ENCODE results near the gene PRPF6.

Gene PRPF6

DNA sequence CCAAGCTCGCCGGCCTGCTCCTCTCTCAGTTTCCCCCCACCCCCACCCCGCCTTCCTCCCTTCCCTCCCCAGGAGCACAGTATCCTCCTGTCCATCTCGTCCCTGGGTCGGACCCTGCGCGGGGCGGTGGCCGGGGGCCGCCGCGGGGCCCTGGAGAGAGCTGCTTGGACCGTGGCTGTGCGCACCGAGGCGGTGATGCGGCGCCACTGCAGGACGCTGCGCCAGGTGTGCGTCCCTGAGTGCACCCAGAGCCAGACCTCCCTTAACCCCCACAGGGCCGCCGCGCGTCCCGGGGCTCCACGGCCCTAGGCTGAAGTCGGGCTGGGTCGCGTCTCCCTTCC, 57.3 kb downstream of the PRPF6 start:
- Mint-ChIP-seq H3K27me3 (peaks cover 8% of the 10 kb centered on the region), H3K9me3 (no peaks in the 10 kb centered on the region), H3K27ac (peak overlapping the region in 1 of 2 donors; percentile 71), H3K4me1 (peaks cover 84% of the 10 kb centered on the region), H3K4me3 (peak overlapping the region; percentile 85 to 86)
- ATAC-seq = peak; percentile 50
- DNase-seq = peak in 1 of 2 donors; percentile 69

DNA sequence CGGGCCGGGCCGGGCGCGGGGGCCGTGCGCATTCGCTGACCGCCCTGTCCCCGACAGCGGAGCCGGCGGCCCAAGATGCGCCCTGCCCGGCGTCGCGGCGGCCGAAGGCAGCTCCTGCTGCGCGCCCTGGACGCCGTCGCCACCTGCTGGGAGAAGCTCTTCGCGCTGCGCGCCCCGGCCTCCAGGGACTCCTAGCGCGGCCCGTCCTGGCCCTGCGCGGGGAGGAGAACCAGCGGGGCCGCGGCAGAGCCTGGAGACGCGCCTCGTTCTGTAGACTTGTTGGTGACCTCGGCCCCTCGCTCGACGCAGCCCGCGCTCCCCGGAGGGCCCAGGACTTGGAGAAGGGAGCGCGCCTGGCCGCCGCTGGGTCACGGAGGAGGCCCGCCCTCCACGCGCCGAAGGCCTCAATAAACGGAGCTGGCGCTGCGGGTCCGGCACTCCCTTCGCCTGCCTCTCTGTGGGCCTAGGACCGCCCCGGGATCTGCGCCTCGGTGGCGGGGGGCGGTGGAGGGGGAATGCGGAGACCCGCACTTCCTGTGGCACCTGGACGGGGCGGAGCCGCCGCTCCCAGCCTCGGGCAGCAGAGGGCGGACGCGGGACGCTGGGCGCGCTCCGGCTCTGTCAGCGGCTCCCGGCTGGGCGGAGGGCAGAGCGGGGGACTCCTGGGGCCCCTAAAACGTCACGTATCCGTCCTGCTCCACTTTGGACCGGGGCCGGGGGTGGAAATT, 57.8 kb downstream of the PRPF6 start:
- H3K27me3 Mint-ChIP-seq = peaks cover 8% of the 10 kb centered on the region
- H3K4me1 Mint-ChIP-seq = peaks cover 79% of the 10 kb centered on the region
- H3K27ac Mint-ChIP-seq = peak overlapping the region in 1 of 2 donors; percentile 94

DNA sequence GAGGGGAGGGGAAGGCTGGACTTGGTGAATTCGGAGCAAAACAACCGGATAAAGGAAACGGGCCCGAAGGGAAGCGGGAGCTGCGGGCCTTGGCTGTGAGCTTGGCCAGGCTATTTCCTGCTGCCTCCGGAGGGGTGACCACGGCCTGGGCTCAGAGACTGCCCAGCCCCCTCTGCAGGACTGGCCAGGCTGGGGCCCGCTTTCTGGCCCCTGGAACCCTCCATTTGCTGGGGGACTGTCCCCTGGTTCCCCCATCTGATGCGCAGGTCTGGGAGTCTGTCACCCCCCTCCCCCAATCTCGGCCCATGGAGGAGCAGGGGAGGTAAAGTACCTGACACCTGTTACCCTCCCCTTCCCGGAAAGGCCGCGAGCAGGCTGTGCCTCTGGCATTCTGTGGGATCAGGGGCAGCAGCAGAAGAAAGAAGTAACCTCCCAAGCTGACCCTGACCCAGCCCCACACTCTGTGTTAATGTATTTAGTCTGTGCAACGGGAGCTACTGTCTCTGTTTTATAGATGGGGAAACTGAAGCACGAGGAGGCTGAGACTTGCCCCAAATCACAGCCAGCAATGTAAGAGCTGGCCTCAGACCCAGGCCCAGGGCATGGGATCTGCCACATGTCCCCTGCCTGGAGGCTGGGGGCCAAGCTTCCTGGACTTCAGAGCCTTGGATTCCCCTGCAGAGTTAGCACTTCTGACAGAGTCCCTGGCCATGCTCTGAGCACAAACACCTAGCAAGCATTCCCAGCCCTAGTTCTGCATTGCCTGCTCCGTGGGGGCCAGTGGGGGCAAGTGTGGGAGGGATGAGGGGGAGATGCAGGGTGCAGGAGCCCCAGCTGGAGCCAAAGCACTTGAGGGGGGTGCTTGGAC, 58.6 kb downstream of the PRPF6 start:
- Mint-ChIP-seq H3K27ac (peak overlapping the region; percentile 89 to 94), H3K27me3 (peaks cover 8% of the 10 kb centered on the region), H3K9me3 (no peaks in the 10 kb centered on the region), H3K4me1 (peaks cover 71% of the 10 kb centered on the region), H3K4me3 (peak overlapping the region; percentile 85 to 86)
- ATAC-seq (no peak), DNase-seq (no peak)

More for the DNA sequence above, 57.8 kb downstream of the PRPF6 start:
- H3K9me3 Mint-ChIP-seq = no peaks in the 10 kb centered on the region
- DNase-seq (peak; percentile 86), ATAC-seq (peak; percentile 52)
- H3K4me3 Mint-ChIP-seq = peak overlapping the region; percentile 85 to 86

DNA sequence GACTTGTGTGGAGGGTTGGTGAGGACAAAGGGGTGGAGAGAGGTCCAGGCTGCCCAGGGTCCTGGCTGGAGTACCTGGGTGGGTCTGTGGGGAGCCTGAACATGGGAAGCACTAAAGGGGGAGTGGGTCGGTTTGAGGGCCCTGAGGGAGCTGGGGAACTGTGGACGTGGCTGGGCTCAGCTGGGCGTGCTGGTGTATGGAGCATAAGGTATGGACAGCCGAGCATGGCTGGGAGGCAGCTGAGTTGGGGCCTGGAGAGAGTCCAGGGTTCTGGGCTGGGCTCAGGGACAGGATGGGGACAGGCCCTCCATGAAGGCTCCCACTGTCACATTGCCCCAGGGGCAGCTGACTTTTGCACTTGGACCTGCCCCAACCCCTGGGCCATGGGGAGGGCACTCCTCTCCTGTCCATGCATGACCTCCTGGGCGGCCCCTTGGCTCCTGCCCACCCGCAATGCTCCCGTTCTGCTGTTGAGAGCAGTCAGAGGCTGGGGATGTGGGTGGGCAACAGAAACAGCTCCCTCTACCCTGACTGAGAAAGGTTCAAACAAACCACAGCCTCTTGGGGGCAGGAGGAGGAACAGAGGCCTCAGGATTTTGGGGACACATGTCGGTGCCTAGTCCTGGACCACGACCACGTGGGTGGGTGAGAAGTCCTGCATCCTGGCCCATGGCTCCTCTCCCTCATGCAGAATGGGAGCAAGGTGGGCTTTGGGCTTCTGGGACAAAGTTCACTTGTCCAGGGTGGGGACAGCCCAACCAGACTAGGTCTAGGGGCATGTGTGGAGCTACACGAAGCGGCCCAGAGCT, 59.5 kb downstream of the PRPF6 start:
- no peaks in the 10 kb centered on the region for H3K9me3 Mint-ChIP-seq
- peaks cover 67% of the 10 kb centered on the region for H3K4me1 Mint-ChIP-seq
- ATAC-seq = no peak
- peak overlapping the region in 1 of 2 donors; percentile 27 for H3K27ac Mint-ChIP-seq
- no peak for DNase-seq
- H3K4me3 Mint-ChIP-seq = peak overlapping the region; percentile 16 to 85
- H3K27me3 Mint-ChIP-seq = peaks cover 8% of the 10 kb centered on the region

DNA sequence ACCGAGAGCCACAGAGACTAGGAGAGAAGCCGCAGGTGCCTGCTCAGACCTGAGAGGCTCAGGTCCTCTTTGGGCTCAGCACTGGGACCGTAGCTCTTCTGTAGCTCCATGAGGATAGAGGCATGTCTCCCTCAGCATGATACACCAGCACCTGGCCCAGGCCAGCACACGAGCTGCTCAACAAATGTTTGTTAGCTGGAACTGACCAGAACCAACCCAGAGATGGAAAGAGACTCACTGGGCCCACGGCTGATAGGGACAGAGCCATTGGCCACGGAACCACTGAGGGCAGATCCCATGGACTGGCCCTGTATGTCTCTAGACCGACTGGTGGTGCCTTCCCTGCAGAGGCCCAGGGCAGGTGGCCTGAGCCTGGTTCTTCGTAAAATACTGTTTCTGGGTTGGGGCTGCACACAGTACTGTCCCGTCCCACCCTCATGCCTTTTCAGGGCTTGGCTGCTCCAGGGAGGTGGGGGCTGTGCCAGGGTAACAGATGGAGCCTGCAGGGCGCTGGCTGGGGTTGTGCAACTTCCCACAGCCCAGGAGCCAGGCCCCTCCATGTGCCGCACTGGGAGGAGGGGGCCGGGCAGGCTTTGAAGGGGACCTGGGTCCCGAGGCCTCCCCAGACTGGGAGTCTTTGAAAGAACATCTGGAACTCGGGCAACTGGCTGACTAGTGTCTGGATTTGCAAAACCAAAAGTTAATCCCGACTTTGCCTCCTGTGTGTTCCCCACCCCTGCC, 60.3 kb downstream of the PRPF6 start:
- H3K4me1 Mint-ChIP-seq = peaks cover 66% of the 10 kb centered on the region
- ATAC-seq = no peak

DNA sequence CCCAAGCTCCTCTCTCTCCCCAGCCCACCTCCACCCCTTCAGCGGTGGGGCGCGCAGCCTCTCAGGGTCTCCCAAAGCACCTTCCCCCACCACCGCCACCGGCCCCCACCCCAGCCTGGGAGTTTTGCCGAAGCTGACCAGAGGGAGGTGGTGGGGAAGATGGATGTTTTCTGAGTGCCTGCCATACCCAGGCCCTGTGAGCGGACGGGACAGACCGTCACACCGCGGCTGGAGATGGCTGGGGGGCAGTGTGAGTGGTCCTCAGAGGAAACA, 60.8 kb downstream of the PRPF6 start:
- H3K27me3 Mint-ChIP-seq = peaks cover 18% of the 10 kb centered on the region
- H3K4me3 Mint-ChIP-seq = peak overlapping the region; percentile 85 to 91
- H3K9me3 Mint-ChIP-seq = no peaks in the 10 kb centered on the region
- DNase-seq (no peak), ATAC-seq (no peak)
- H3K4me1 Mint-ChIP-seq = peaks cover 66% of the 10 kb centered on the region
- peak overlapping the region; percentile 91 to 93 for H3K27ac Mint-ChIP-seq

More for the DNA sequence above, 60.3 kb downstream of the PRPF6 start:
- H3K27me3 Mint-ChIP-seq = peaks cover 13% of the 10 kb centered on the region
- H3K4me3 Mint-ChIP-seq = peak overlapping the region; percentile 85 to 91
- peak overlapping the region in 1 of 2 donors; percentile 93 for H3K27ac Mint-ChIP-seq
- no peaks in the 10 kb centered on the region for H3K9me3 Mint-ChIP-seq
- no peak for DNase-seq

DNA sequence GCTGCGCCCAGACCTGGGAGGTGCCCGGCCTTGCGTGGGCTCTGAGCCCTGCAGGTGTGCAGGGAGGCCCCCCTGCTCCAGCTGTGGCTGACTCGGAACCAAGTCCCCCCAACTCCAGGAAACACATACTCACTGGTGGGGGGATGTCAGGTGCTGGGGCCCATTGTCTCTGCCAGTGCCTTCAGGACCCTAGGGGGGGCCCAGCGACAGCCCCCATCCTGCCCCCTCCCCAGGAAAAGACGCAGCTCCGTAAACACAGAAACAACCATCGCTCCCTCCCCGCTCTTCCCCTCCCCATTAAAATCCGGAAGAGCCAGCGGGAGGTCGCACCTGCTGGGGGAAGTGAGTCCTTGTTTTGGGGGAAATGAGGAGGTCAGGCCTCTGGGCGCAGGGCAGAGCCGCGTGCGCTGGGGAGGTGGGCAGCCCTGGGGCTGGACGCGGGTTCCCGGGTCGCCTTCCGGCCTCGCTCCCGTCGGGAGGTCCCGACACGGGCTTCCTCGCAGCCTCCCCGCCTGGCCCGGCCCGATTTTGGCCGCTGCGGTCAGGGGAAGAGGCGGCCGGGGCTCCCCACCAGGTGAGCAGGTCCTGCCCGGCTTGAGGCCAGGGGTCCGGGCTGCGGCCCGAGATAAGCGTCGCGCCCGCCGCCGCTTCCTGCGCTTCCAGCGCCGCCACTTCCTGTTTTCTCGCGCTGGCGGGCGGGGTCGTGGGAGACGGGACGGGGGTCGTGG, 61.3 kb downstream of the PRPF6 start:
- peak overlapping the region; percentile 85 to 91 for H3K4me3 Mint-ChIP-seq
- ATAC-seq = no peak
- no peaks in the 10 kb centered on the region for H3K9me3 Mint-ChIP-seq
- peaks cover 66% of the 10 kb centered on the region for H3K4me1 Mint-ChIP-seq
- H3K27ac Mint-ChIP-seq = peak overlapping the region; percentile 91 to 93
- DNase-seq = no peak
- H3K27me3 Mint-ChIP-seq = peaks cover 23% of the 10 kb centered on the region

DNA sequence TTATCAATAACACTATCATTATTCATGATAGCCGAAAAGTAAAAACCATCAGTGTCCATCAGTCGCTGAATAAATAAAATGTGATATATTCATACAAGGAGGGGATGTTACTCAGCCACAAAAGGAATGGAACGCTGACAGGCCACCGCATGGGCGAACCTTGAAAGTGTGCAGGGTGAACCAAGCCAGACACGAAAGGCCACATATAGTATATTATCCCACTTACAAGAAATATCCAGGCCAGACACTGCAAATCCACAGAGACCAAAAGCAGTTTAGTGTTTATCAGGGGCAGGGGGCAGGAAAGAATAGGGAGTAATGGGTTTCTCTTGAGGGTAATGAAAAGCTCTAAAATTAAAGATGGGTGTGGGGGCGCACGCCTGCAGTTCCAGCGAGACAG, 62.8 kb downstream of the PRPF6 start:
- DNase-seq (no peak), ATAC-seq (no peak)
- Mint-ChIP-seq H3K27me3 (peaks cover 33% of the 10 kb centered on the region), H3K4me1 (peaks cover 55% of the 10 kb centered on the region), H3K27ac (no peak overlapping the region), H3K9me3 (no peaks in the 10 kb centered on the region), H3K4me3 (no peak overlapping the region)

DNA sequence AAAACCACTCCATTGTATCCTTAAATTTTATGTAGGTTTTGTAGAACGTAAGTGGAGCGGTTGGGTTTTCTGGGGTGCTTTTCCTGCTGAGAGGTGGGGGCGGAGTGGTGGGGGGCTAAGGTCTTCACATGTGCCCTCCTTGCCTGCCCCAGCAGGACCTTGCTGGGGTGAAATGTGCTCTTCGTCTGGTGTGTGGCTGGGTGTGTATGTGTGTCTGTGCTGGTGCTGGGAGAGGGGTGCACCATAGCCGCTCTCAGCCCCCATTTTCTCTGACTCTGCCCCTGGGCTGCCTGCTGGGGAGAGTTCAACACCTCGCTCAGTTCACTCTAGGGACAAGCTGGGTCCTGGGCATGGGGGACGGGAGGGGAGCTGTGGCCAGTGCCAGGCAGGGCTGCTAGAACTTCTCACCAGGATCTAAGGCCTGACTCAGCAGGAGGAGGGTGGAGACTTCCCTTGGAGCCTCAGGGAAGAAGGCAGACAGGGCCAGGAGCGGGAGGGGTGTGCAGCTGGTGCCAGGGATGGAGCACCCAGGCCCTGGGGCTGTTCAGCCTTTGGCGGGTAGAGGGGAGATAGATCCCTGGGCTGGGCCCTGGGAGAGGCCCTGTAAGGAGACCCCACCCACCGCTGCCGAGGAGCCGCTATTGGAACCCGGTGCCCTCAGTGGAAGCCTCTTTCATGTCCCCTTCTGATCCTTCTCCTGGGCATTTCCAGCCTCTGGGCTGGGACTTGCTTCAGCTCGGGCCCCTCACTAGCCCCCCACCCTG, 63.7 kb downstream of the PRPF6 start:
- no peak overlapping the region for H3K4me3 Mint-ChIP-seq
- no peak overlapping the region for H3K27ac Mint-ChIP-seq
- no peak for DNase-seq
- H3K9me3 Mint-ChIP-seq = no peaks in the 10 kb centered on the region
- ATAC-seq = no peak
- peaks cover 49% of the 10 kb centered on the region for H3K4me1 Mint-ChIP-seq
- peaks cover 40% of the 10 kb centered on the region for H3K27me3 Mint-ChIP-seq

DNA sequence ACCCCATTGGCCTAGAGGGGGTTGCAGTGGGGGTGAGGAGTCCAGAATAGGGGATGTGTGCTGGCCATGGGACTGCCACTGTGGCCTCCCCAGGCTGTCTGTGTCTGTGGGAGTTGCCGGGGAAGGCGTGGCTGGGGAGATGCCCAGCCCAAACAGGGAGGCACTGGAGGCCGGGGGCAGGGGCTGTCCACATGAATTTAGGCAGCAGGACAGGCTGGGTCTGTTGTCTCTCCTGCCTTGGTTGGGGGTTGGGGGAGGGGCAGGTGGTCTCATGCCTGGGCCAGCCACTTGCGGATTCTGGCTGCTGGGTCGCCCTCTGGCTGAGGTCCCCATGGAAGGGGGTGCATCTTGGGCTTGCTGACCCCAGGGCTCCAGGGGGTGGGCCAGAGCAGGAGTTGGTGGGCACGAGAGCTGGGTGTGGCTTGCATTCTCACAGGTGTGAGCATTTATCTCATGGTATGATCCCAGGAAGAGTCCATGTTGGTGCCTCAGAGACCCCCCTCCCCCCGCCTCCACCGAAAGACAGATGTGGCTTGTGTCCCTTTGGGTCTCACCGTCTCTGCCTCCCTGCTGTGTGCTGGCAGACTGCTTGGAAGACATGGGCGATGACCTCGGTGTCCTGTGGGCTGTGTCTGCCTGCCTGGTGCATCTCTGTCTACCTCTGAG, 64.5 kb downstream of the PRPF6 start:
- no peaks in the 10 kb centered on the region for H3K9me3 Mint-ChIP-seq
- DNase-seq (no peak), ATAC-seq (no peak)
- H3K27ac Mint-ChIP-seq = no peak overlapping the region
- H3K4me1 Mint-ChIP-seq = peaks cover 41% of the 10 kb centered on the region
- peaks cover 42% of the 10 kb centered on the region for H3K27me3 Mint-ChIP-seq
- no peak overlapping the region for H3K4me3 Mint-ChIP-seq

DNA sequence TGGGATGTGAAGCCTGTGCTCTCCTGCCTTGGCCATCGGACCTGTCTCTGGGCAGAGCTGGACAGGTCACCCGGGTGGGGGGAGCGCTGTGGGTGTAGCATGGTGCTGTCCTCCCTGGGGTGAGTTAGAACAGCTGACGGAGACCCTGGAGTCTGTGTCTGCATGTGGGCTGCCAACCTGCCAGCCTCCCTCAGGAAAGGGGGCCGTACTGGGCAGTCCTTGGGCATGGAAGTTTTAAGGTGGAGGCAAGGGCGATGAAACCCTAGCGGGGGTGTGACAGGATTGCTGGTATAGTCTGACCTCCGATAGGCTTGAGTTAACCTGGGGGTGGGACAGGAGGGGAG, 66.1 kb downstream of the PRPF6 start:
- H3K4me3 Mint-ChIP-seq = no peak overlapping the region
- ATAC-seq (no peak), DNase-seq (no peak)
- peaks cover 25% of the 10 kb centered on the region for H3K4me1 Mint-ChIP-seq
- H3K27me3 Mint-ChIP-seq = peaks cover 57% of the 10 kb centered on the region
- no peak overlapping the region for H3K27ac Mint-ChIP-seq
- no peaks in the 10 kb centered on the region for H3K9me3 Mint-ChIP-seq

DNA sequence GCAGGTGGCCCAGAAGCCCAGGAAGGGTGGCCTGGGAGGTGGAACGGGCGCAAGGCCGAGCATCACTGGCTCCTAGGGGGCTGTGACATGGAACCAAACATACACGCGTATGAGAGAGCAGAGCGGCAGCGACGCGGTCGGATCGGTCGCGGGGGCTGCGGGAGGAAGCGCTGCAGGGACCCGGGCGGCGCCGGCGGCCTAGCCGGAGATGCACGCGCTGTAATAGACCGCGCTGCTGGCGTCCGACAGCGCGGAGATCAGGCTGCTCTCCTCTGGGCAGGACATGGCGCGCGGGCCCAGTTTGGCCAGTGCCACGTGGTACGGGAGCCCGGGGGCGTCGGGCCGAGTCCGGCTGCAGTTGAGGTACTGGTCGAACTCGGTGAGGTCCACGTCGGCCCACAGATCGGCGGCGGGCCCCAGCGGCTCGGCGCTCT, 67.1 kb downstream of the PRPF6 start:
- ATAC-seq = no peak
- H3K27me3 Mint-ChIP-seq = peaks cover 67% of the 10 kb centered on the region
- H3K4me1 Mint-ChIP-seq = peaks cover 22% of the 10 kb centered on the region
- H3K27ac Mint-ChIP-seq = no peak overlapping the region
- DNase-seq = no peak
- no peaks in the 10 kb centered on the region for H3K9me3 Mint-ChIP-seq
- H3K4me3 Mint-ChIP-seq = peak overlapping the region in 1 of 2 donors; percentile 31

DNA sequence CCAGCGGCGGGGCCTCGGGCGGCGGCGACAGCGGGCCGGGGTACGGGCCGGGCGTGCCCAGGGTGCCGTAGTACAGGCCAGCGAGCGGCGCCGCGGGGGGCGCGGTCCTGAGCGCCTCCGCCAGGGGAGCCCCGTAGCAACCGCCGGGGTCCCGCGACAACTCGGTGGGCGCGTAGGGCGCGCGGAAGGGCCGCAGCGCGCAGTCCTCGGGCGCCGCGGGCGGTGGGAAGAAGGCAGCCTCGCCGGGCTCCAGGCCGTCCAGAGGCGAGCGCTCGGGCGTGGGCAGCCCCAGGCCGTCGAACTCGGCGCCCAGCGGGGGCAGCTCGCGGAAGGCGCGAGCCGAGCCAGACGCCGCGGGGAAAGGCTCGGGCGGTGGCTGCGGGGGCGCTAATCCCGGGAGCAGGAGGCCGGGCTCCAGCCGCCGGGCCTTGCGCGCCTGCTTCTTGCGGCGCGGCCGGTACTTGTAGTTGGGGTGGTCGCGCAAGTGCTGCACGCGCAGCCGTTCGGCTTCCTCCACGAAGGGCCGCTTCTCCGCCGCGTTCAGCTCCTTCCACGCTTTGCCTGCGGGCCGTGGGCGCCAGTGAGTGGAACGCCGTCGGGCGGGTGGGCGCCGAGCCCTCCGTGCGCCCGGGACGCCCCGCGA, 67.6 kb downstream of the PRPF6 start:
- Mint-ChIP-seq H3K27me3 (peaks cover 72% of the 10 kb centered on the region), H3K9me3 (no peaks in the 10 kb centered on the region), H3K4me1 (peaks cover 27% of the 10 kb centered on the region), H3K27ac (no peak overlapping the region), H3K4me3 (peak overlapping the region in 1 of 2 donors; percentile 15)
- DNase-seq (no peak), ATAC-seq (peak; percentile 10)
